ENCODE results near the gene P2RY12.

GRCh38 chr3:151407928-151408327 is 23.4 kb upstream of the P2RY12 start:
- TF ChIP-seq CTCF (conservative IDR thresholded peaks at IDR 0.05 in 1 of 2, IDR thresholded peaks at IDR 0.05 in 1 of 2; ENCODE audit: low read depth in 1 of 2, low read length in 2 of 2) (no peak), EZH2 (IDR thresholded peaks at IDR 0.05; ENCODE audit: low read length, missing control alignments) (no peak)

Data from fibroblast of lung (primary cell).